C1 segment of cervical spinal cord (tissue), 14 donors: ENCODE data around the gene SLC13A4.
A peak's percentile ranks its signal among the peaks of the same experiment; 100 is the strongest.
"Not testable (repeated sequence)": the region's sequence is repeated elsewhere in the genome, so short reads cannot be mapped to it uniquely, and the experiment has no call there.

Experiments used
- DNase-seq, 14 donors: peaks; one replicate each; lab custom pipeline; 2025; lab: John Stamatoyannopoulos, UW

SLC13A4 gene

DNA sequence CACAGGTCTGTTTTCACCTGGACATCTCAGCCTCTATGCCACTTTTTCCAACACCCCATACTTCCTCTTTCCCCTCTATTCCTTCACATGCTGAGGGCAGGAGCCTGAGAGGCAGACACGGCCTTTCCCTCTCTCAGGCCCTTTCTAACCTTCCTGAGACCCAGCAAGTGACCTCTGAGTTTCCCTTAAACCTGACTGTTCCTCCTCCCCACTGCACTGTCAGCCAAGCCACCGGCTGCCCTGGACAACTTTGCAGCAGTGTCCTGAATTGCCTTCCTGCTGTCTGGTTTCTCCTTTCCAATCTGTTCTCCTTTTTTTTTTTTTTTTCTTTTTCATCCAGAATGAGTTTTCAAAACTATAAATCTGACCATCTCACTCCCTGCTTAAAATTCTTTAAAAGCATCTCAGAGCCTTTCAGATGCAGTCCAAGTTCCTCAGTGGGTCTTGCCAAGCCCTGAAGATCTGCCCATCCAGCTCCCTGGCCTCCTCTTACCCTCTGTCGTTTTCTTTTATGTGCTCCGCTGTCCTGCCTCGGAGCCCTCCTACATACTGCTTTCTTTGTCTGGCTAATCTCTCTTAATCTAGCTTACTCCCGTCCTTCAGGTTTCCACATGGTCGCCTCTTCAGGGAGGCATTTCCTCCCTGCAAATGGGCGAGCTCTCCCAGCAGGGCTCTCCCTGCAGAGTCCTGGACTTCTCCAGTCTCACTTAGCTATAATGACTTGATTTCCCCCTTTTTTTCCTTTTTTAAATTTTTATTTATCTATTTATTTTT, 30.5 kb downstream of the SLC13A4 start:
- DNase-seq: no peak

DNA sequence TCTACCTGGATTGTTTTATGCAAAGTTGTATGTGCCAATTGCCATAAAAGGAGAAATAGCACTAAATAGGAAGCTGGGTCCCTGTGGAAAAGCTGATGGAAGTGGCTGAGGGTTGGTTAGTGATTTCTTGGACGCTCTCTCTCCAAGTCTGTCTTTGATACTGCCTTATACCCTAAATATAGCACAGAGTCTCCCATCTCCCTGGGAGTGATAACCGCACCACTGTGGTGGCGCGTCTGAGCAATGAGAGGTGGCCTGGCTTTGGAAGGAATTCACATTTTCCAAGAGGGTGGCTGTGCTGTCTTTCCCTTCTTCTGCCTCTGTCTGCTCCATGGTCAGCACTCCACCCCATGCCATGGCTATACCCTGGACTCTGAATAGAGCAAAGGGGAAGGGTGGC, 34.4 kb downstream of the SLC13A4 start:
- DNase-seq: no peak

DNA sequence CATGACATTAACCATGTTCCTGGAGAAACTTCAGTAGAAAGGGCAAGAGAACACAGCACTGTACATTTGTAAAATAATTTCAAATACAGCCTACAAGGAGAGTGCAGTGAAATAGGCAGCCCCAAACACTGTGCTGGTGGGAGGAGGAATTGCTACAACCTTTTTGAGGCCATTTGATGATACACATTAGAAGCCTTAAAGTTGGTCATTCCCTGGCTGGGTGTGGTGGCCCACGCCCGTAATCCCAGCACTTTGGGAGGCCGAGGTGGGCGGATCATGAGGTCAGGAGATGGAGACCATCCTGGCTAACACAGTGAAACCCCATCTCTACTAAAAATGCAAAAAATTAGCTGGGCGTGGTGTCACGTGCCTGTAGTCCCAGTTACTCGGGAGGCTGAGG, 35.4 kb downstream of the SLC13A4 start:
- not testable (repeated sequence) for DNase-seq

DNA sequence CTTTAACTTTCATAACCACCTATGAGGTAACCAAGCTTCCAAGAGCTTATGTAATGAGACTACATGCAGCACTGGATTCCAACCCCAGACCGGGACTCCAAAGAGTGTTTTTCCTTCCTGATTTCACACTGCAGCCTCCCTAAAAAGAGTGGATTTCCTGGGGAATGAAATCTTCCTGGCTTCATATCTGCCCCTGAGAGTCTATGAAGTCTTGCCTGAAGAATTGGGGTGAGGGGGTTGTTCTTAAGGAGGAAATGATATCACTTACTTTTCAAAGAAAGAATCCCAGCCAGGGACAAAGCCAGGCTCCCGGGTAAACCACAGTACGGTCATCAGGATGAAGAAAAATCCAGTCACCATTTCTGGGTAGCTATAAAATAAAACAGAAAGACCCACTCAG, 35.9 kb downstream of the SLC13A4 start:
- no peak for DNase-seq

DNA sequence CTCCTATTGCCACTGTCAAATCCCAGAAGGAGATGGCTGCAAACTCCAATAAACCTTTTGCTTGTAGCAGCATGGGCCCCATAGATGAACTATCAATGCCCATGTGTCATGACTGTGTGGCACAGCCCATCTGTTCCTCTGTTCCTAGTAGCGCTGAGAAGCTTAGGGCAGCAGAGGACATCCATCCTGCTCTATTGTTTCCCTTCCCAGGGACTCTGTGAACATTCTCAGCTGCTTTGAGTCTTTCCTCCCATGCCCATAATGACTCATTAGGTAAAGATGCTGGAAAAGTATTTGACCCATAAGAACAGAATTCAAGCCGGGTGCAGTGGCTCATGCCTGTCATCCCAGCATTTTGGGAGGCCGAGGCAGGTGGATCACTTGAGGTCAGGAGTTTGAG, 37.4 kb downstream of the SLC13A4 start:
- DNase-seq: no peak

DNA sequence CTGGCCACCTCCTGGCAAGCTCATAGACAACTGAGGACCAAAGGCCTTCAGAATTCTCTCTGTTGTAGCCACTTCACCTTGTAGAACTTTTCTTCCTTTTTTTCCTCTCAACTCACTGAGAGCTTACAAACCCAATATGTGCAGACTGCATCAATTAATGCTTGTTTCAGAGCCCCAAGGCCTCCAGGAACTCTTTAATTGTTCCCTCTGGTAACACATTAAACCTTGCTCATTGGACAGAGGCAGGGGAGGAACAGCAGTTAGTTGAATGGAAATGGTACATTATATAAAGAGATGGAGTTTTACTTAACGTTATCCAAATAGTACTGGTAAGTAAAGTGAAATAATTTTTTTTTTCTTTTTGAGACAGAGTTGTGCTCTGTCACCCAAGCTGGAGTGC, 40.5 kb downstream of the SLC13A4 start:
- DNase-seq: no peak

DNA sequence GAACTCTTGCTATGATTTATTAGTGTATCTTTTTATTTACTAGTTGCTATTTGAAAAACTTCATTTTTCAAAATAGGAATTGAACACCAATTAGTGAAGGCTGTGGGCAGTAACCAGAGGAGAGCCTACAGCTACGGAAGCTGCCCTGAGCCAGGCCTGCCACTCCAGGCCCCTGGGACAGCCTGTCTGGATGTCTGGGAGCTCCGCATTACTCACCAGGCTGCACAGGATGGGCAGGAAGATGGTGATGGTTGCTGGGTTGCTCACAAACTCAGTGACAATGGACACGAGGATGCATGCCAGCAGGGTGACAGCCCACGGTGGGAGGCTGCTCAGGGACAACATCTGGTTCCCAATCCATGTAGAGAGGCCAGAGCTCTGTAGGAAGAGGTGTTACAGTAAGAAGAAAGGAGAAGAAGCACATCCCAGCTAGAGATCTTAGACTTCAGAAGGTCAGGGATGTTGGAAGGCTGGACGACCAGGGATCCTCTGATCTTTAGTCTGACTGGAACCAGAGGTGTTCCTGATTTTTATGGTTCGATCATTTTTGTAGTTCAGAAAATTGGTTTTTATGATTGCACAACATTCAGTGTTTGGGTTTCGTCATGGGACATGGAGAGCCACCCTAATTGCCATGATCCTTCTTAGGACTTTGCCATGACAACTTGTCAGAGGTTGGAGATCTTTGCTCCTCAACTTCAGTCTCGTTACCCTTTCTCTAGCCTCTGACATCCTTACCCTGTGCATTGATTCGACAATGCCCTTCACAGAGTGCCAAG, 42.5 kb downstream of the SLC13A4 start:
- peak in 1 of 14 donors; percentile 23 for DNase-seq

DNA sequence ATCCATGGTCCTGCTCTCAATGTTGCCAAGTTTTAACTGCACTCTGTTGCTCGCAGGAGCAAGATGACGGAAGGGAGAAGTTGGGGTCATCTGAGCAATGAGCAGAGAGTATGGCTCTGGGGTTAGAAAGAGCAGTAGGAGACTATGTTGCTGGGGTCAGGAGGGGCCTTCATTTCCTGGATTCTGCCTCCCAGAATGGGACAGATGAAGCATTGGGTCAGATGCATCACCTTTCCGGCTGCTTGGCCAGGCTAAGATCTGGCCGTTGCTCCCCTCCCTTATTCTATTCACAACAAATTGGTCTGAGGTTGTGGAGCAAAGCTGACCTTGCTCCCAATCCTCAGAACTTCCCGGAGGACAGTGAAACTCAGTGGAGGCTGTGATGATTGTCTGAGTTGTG, 43.3 kb downstream of the SLC13A4 start:
- no peak for DNase-seq

DNA sequence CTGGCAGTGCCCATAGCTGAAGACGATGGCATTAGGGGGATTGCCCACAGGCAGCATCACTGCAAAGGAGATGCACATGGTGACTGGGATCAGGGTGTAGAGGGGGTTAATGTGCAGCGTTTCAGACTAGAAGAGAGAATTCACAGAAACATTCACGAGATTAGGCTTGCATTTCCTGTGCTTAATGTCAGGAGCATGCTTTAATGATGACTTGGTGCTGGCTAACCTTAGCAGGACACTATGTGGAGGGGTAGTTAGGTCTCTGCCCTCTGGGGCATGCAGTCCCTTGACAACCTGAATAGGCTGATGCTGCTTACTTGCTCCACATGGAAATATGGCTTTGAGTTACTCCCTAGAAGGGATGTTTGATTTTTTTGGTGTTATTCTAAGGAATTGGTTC, 43.9 kb downstream of the SLC13A4 start:
- no peak for DNase-seq

DNA sequence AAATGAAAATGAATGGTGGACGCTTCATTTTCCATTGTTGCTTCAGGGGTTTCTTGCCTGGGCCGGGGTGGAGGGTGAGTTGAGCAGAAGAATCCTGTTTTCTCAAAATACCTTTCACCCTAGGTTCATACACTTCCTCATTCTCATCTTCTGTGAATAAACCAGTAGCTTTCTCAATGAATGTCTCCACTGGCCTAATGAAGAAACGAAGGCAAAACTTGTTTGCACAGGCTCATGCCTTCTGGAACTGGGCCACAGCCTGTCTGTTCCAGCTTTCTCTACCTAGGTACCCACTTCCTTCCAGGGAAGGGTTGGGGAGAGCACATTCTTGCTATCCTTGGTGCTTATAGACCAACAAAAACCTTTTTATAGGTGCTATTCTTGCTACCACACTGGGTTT, 44.4 kb downstream of the SLC13A4 start:
- no peak for DNase-seq

DNA sequence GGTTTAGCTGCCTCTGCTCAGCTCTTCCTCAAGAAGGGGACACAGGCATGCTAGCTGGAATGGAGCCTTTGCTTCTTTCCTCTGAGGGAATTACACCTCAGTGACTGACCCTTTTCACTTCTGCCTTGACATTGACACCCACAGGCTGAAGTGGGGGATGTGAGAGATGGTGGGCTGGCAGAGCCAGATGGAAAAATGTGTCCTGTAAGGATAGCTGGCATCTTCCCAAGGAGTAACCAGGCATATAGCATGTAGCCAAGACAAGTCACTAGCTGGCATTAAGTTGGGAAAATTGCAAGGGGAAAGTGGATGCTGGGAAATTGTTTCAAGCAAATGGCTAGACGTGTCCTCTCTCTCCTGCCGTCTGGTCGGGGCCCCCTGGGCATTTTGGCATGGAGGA, 45.8 kb downstream of the SLC13A4 start:
- no peak for DNase-seq

DNA sequence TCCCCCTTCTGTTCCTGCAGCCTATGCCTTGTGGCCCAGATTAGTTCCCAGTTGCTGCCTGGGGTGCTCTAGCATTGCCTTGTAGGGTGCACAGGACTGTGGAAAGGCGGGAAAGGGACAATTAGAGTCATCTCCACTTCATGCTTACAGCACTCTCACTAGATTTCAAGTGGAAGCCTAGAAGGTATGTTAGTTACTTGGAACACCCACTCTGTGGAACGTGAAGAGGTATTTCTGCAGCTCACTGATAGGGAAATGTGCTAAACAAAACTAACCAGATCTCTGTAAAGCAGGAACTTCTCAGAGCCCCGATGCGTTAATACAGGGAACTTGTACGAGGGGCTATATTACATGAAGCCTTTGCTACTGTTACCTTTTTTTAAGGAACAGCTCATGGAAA, 46.2 kb downstream of the SLC13A4 start:
- DNase-seq: no peak

DNA sequence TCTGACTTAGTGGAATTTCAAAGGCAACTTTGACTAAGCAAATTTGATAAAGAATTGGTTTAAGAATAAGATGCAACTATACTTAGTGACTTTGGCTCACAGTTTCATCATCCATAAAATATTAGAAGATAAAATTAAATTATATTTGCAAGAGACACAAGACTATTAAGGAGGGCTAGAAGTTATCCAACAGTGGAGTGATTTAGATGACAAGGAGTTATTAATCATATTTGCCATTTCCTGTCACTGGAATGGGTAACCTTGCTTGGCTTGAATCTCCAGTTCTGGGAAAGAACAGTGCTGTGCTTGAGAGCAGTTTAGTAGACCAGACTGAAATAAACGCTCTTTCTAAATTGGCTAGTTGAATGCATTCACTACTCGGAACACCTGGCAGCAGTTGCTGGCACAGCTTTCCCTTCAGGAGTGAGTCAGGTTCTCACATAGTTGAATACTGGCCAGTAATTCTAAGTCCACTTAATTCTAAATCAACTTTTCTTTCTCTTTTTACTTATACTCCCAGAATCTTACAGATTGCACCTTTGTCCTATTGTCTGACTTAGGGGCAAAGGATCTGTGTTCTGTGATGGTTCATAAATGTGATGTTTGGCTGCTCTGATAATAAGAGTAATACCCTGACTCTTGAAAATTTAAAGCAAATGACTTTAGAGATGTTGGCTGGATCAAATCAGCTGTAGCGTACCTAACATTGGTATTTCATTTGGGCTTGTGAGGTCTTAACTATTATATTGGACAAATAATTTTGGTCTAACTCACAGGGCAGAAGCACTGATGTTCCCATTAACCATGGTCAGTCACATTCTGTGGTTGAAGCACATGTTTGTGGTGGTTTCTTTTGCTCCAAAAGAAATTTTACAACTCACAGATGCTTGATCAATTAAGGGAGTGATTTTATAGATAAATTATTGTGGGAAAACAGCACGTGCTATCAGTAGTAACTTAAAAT, 49.1 kb downstream of the SLC13A4 start:
- peak in 2 of 14 donors; percentile 5 to 19 for DNase-seq

DNA sequence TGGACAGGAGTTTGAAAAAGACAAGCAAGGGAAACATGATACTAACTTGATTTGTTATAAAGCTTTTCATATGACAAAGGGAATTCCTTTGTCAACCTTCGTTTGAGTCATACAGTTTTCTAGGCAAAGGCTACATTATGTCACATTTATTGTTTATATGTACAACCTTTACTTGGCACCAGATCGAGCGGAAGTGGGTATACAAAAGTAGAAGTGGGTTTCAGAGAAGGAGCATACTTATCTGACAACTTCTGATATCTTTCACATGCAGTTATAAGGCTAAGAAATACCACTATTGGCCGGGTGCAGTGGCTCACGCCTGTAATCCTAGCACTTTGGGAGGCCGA, 54.7 kb downstream of the SLC13A4 start:
- DNase-seq: no peak

DNA sequence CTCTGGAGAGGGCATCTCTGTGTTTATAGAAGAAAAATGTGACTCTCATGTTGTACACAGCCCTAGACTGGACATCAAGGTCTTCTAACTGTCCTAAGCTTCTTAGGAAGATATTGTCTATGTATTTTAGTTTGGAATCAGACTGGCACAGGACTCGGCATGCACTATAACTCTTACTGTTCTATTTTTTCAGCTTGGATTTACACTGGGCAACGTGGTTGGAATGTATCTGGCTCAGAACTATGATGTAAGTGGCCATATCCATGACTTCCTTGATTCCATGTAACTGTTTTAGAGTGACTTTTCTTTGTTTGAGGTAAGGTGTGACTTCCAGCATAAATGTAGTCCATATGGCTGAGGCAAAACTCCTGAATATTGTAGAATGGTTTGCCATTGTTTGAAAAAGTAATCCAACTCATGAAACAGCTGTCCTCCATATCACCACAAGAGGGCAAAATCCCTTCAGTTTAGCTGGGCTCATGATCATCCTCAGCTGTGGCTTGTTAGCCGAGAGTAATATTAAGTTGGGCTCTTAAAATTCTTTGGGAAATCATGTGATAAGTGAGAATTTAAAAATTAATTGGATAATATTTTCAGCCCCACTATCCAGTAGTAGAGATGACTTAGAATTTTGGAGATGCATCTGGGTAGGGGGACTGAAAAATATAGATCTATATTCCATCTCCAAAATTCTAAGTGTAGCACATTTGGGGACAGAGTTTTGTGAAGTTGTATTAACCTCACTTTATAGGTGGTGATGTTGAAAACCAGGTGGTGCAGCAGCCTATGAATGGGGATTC, 55.2 kb downstream of the SLC13A4 start:
- DNase-seq: no peak

DNA sequence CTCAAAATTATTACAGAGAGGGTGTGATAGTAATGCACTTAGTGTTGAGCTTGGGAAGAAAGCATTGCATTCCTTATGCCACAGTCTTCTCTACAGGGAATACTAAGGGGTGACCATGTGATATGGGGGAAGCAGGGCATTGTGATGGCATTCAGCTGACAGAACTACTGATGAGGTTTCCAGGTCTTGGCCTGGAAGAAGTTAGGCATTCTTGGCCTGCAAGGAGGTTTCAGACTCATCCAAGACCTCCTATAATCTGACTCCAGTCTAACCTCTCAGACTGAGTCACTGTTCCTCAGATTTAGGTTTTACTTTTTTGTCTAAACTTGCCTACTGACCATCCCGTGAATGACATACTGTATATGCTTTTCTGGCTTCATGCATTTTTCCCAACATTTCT, 57.8 kb downstream of the SLC13A4 start:
- DNase-seq: peak in 1 of 14 donors; percentile 27

DNA sequence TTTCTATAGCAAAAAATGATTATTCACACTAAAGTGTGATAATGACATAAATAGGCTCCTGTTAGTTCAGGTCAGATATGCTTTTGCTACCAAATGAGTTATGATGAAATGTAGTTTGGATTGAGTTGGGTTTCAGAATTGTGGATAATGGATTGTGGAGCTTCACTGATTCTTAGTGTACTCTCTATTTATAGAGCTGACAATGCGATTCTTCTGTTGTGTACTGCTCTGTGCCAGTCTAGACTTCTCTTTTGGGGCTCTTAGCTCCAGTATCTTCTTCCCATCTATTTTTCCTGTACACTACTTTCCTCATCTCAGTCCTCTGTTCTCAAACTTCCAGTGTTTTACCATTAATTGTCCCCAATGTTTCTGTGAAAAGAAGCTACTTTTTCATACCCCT, 58.2 kb downstream of the SLC13A4 start:
- no peak for DNase-seq

DNA sequence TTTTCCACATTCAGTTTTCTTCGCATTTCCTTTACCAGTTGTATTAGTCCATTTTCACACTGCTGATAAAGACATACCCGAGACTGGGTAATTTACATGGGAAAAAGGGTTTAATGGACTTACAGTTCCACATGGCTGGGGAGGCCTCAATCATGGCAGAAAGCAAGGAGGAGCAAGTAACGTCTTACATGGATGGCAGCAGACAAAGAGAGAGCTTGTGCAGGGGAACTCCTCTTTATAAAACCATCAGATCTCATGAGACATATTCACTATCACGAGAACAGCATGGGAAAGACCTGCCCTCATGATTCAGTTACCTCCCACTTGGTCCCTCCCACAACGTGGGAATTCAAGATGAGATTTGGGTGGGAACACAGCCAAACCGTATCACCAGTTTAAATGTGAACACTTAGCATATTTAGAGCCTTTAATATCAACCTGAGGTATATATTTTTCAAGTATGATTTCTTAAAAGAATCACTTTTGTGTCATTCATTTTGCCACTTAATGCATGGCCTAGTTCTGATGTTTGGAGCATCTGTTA, 59.1 kb downstream of the SLC13A4 start:
- not testable (repeated sequence) for DNase-seq

DNA sequence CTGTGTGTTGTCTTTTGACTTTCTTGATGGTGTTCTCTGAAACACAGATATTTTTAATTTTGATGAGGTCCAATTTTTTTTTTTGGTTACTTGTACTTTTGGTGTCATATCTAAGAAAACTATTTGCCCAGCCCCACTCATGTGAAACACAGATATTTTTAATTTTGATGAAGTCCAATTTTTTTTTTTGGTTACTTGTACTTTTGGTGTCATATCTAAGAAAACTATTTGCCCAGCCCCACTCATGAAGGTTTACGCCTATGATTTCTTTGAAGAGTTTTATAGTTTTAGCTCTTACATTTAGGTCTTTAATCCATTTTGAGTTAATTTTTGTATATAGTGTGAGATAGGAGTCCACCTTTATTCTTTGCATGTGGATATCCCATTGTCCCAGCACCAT, 60.4 kb downstream of the SLC13A4 start:
- DNase-seq: not testable (repeated sequence)

DNA sequence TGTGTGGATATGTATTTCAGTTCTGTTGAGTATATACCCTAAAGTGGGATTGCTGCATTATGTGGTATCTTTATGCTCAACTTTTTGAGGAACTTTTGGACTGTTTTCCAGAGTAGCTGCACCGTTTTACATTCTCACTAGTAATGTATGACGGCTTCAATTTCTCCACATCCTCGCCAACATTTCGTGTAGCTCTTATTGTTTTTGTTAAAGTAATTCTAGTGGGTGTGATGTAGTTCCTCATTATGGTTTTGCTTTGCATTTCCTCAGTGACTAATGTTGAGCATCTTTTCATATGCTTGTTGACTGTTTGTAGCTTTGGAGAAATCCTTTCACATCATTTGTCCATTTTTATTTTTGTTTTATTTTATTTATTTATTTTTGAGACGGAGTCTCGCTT, 61.1 kb downstream of the SLC13A4 start:
- no peak for DNase-seq

DNA sequence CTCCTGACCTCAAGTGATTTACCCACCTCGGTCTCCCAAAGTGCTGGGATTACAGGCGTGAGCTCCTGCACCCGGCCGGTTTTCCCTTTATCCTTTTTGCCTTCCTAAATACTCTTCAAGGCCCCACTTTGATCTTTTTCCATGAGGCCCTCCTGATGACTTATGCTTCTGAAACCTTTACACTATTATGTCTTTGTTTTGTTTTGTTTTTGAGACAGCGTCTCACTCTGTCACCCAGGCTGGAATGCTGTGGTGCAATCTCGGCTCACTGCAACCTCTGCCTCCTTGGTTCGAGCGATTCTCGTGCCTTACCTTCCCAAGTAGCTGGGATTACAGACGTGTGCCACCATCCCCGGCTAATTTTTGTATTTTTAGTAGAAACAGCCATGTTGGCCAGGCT, 61.8 kb downstream of the SLC13A4 start:
- DNase-seq: no peak
